Ovary (tissue), 3 donors: ENCODE measurements around the gene CACNG4.

Experiments used
- EP300 ChIP-seq: sonication (generic); formaldehyde crosslinking; IDR thresholded peaks from one replicate; pipeline ENCODE4 v1.6.1; 2017; ENCODE audit warnings: antibody characterized with exemption
- POLR2A ChIP-seq: fragments of 450-650 bp; IDR thresholded peaks from one replicate; pipeline ENCODE4 v1.6.1; 2017; ENCODE audit warnings: antibody characterized with exemption, mild to moderate bottlenecking, moderate library complexity
- TF ChIP-seq, protein P1 (sequence below), 3 donors: fragments of 450-650 bp in 2 of 3; fragments of 200-600 bp in 1 of 3; IDR thresholded peaks; one replicate each; pipeline versions ENCODE4 v1.5.1 to v1.8.0; 2016 to 2022; ENCODE audit warnings: antibody characterized with exemption in 3 of 3, mild to moderate bottlenecking in 1 of 3
- donor health status: DM: no; HTN: no; CAD: no.

GRCh38 chr17:66995944-66996343 lies 31.4 kb downstream of the CACNG4 start:
- TF ChIP-seq EP300 (no peak), POLR2A (no peak)
- TF ChIP-seq, protein P1, sequence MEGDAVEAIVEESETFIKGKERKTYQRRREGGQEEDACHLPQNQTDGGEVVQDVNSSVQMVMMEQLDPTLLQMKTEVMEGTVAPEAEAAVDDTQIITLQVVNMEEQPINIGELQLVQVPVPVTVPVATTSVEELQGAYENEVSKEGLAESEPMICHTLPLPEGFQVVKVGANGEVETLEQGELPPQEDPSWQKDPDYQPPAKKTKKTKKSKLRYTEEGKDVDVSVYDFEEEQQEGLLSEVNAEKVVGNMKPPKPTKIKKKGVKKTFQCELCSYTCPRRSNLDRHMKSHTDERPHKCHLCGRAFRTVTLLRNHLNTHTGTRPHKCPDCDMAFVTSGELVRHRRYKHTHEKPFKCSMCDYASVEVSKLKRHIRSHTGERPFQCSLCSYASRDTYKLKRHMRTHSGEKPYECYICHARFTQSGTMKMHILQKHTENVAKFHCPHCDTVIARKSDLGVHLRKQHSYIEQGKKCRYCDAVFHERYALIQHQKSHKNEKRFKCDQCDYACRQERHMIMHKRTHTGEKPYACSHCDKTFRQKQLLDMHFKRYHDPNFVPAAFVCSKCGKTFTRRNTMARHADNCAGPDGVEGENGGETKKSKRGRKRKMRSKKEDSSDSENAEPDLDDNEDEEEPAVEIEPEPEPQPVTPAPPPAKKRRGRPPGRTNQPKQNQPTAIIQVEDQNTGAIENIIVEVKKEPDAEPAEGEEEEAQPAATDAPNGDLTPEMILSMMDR (IDR thresholded peaks at IDR 0.05): no peak
